HEK293 (cell line): ENCODE data around the gene PDE1C.

ENCODE experiments used
- CTCF ChIA-PET: fragments of 350-600 bp; formaldehyde crosslinking; extraction: SDS; loops from one replicate; lab custom pipeline; 2021; ENCODE audit warnings: antibody characterized with exemption; lab: Yijun Ruan, JAX
- POLR2A ChIA-PET: fragments of 300-600 bp; formaldehyde crosslinking; extraction: SDS; loops from one replicate; lab custom pipeline; 2020; ENCODE audit warnings: antibody characterized with exemption, inconsistent platforms; lab: Yijun Ruan, JAX
- H3K27ac ChIP-seq: fragments of 200-500 bp; sonication (Bioruptor generic); 2 replicates; pipeline ENCODE4 v1.5.1; 2014; ENCODE audit warnings: low read depth, low read length, control low read depth, inconsistent platforms; ENCODE audit errors: extremely low read depth
- H3K36me3 ChIP-seq, 2 experiments: fragments of 200-500 bp in 1 of 2; sonication (Bioruptor generic) in 1 of 2; 1 replicate in 1 of 2; 2 replicates in 1 of 2; pipeline ENCODE4 v1.5.1; 2014 to 2017; ENCODE audit warnings: inconsistent platforms in 2 of 2, low read length in 2 of 2; ENCODE audit not compliant: control insufficient read depth in 2 of 2, insufficient read depth in 1 of 2
- H3K4me1 ChIP-seq: fragments of 200-500 bp; sonication (Bioruptor generic); 2 replicates; pipeline ENCODE4 v1.5.1; 2014; ENCODE audit warnings: mild to moderate bottlenecking, low read length, inconsistent platforms; ENCODE audit not compliant: control insufficient read depth, insufficient read depth
- H3K4me3 ChIP-seq: 2 replicates; pipeline ENCODE4 v1.5.1; 2011; ENCODE audit warnings: low read depth, mild to moderate bottlenecking, control low read depth, low read length, moderate library complexity
- H3K9me3 ChIP-seq: fragments of 200-500 bp; sonication (Bioruptor generic); 2 replicates; pipeline ENCODE4 v1.5.1; 2014; ENCODE audit warnings: low read depth, low read length, inconsistent platforms; ENCODE audit not compliant: control insufficient read depth, insufficient read depth
- GLI2 ChIP-seq: fragments of 450-650 bp; formaldehyde crosslinking; IDR thresholded peaks from 2 replicates; pipeline ENCODE4; 2017; ENCODE audit warnings: missing biosample characterization, missing genetic modification characterization, low read depth, borderline replicate concordance
- SCRT1 ChIP-seq: fragments of 450-650 bp; formaldehyde crosslinking; IDR thresholded peaks from 2 replicates; pipeline ENCODE4 v1.5.1; 2016; ENCODE audit warnings: missing biosample characterization, missing genetic modification characterization, borderline replicate concordance
- SP3 ChIP-seq: fragments of 450-650 bp; formaldehyde crosslinking; IDR thresholded peaks from 2 replicates; pipeline ENCODE4 v1.5.1; 2016; ENCODE audit warnings: missing biosample characterization, missing genetic modification characterization
- ZEB2 ChIP-seq: fragments of 450-650 bp; formaldehyde crosslinking; IDR thresholded peaks from 2 replicates; pipeline ENCODE4 v1.5.1; 2016; ENCODE audit warnings: missing biosample characterization, missing genetic modification characterization
- ZFP69B ChIP-seq: fragments of 450-650 bp; formaldehyde crosslinking; IDR thresholded peaks from 2 replicates; pipeline ENCODE4 v1.5.1; 2016; ENCODE audit warnings: missing biosample characterization, missing genetic modification characterization
- ZNF132 ChIP-seq: fragments of 450-650 bp; formaldehyde crosslinking; IDR thresholded peaks from 2 replicates; pipeline ENCODE4 v1.5.1; 2017; ENCODE audit warnings: missing biosample characterization, missing genetic modification characterization, borderline replicate concordance
- ZNF155 ChIP-seq: fragments of 450-650 bp; formaldehyde crosslinking; IDR thresholded peaks from 2 replicates; pipeline ENCODE4 v1.5.1; 2016; ENCODE audit warnings: missing biosample characterization, missing genetic modification characterization
- ZNF169 ChIP-seq: fragments of 450-650 bp; formaldehyde crosslinking; IDR thresholded peaks from 2 replicates; pipeline ENCODE4 v1.5.1; 2016; ENCODE audit warnings: missing biosample characterization, missing genetic modification characterization
- ZNF202 ChIP-seq: fragments of 450-650 bp; formaldehyde crosslinking; IDR thresholded peaks from 2 replicates; pipeline ENCODE4 v1.5.1; 2016; ENCODE audit warnings: missing biosample characterization, missing genetic modification characterization, borderline replicate concordance
- ZNF600 ChIP-seq: fragments of 450-650 bp; formaldehyde crosslinking; IDR thresholded peaks from 2 replicates; pipeline ENCODE4 v1.5.1; 2016; ENCODE audit warnings: missing biosample characterization, missing genetic modification characterization
- ZNF660 ChIP-seq: fragments of 450-650 bp; IDR thresholded peaks from 2 replicates; pipeline ENCODE4 v1.5.1; 2018; ENCODE audit warnings: missing biosample characterization, mild to moderate bottlenecking, missing genetic modification characterization
- ZNF776 ChIP-seq: fragments of 450-650 bp; formaldehyde crosslinking; IDR thresholded peaks from 2 replicates; pipeline ENCODE4 v1.5.0; 2017; ENCODE audit warnings: missing biosample characterization, missing genetic modification characterization, borderline replicate concordance
- TF ChIP-seq, protein P1 (sequence below): fragments of 450-650 bp; formaldehyde crosslinking; IDR thresholded peaks from 2 replicates; pipeline ENCODE4 v1.5.1; 2016; ENCODE audit warnings: missing biosample characterization, missing genetic modification characterization
- TF ChIP-seq, protein P2 (sequence below): fragments of 450-650 bp; formaldehyde crosslinking; IDR thresholded peaks from 2 replicates; pipeline ENCODE4 v1.5.1; 2016; ENCODE audit warnings: missing biosample characterization, missing genetic modification characterization, low read depth
- TF ChIP-seq, protein P3 (sequence below): fragments of 450-650 bp; formaldehyde crosslinking; IDR thresholded peaks from 2 replicates; pipeline ENCODE4 v1.5.1; 2016; ENCODE audit warnings: missing biosample characterization, missing genetic modification characterization
- TF ChIP-seq, protein P4 (sequence below): fragments of 450-650 bp; formaldehyde crosslinking; IDR thresholded peaks from 2 replicates; pipeline ENCODE4 v1.5.1; 2016; ENCODE audit warnings: missing biosample characterization, missing genetic modification characterization, borderline replicate concordance

Gene PDE1C

DNA sequence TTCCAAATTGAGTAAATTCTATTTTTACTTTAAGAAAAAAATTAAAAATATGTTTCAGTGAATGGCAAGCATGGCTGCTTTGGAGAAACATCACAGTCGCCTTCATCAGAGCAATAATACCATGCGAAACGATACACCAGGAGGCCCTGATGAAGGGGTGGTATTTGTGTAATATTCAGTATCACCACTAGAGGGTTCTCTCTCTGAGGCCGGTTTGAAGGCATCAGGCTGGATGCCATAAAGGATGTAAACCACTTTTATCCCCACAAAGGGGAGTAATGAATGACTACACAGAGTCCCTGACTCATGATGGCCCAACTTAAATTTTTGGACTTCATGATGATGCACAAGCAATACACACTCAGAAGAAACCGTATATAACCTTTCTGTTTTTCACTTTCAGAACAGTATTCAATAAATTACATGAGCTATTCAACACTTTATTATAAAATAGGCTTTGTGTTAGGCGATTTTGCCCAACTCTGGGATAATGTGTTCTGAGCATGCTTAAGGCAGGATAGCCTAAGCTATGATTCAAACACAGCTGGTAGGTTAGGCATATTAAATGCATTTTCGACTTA is 287.7 kb downstream of the PDE1C start:
- Histone ChIP-seq H3K36me3 (no peaks in the 10 kb centered on the region), H3K27ac (no peak overlapping the region), H3K9me3 (no peaks in the 10 kb centered on the region), H3K4me3 (no peak overlapping the region), H3K4me1 (no peaks in the 10 kb centered on the region)
- ChIA-PET POLR2A (no interaction called here), CTCF (interaction anchor here (0.6 to 2.9 kb wide), 16 partner anchors 10 to 597 kb away, joined by 3 to 12 read pairs (median 4); no protein-coding TSS in a partner anchor)
- TF ChIP-seq ZNF132 (tag by site-specific recombination) (no peak), ZNF660 (tag by site-specific recombination) (peak; percentile 87), ZNF202 (tag by site-specific recombination) (no peak), ZNF169 (tag by site-specific recombination) (no peak), SP3 (no peak)
- TF ChIP-seq, protein P1, sequence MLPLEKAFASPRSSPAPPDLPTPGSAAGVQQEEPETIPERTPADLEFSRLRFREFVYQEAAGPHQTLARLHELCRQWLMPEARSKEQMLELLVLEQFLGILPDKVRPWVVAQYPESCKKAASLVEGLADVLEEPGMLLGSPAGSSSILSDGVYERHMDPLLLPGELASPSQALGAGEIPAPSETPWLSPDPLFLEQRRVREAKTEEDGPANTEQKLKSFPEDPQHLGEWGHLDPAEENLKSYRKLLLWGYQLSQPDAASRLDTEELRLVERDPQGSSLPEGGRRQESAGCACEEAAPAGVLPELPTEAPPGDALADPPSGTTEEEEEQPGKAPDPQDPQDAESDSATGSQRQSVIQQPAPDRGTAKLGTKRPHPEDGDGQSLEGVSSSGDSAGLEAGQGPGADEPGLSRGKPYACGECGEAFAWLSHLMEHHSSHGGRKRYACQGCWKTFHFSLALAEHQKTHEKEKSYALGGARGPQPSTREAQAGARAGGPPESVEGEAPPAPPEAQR: no peak

DNA sequence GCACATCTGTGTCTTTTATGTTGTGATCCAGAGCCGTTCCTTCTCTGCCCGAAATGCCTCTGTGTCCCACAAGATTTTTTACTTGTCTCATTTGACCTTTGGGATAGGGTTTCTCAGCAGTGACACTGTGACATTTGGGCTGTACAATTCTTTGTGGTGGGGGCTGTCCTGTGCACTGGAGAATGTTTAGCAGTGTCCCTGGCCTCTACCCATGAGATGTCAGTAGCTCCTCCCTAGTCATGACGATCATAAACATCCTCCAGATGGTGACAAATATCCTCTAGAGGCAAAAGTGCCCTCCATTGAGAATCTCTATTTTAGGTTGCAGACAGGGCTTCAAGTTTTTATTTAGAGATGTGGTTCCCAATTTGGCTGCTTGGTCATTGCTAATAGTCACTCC is 291.9 kb downstream of the PDE1C start:
- no peaks in the 10 kb centered on the region for H3K4me1 ChIP-seq
- POLR2A ChIA-PET: no interaction called here
- no peak overlapping the region for H3K4me3 ChIP-seq
- TF ChIP-seq ZNF155 (no peak), SCRT1 (no peak), ZNF202 (tag by site-specific recombination) (no peak), ZFP69B (tag by site-specific recombination) (no peak), GLI2 (tag by site-specific recombination) (no peak), ZNF776 (tag by site-specific recombination) (no peak), ZNF600 (no peak)
- TF ChIP-seq, protein P2, sequence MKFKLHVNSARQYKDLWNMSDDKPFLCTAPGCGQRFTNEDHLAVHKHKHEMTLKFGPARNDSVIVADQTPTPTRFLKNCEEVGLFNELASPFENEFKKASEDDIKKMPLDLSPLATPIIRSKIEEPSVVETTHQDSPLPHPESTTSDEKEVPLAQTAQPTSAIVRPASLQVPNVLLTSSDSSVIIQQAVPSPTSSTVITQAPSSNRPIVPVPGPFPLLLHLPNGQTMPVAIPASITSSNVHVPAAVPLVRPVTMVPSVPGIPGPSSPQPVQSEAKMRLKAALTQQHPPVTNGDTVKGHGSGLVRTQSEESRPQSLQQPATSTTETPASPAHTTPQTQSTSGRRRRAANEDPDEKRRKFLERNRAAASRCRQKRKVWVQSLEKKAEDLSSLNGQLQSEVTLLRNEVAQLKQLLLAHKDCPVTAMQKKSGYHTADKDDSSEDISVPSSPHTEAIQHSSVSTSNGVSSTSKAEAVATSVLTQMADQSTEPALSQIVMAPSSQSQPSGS (tag by site-specific recombination): no peak
- TF ChIP-seq, protein P3, sequence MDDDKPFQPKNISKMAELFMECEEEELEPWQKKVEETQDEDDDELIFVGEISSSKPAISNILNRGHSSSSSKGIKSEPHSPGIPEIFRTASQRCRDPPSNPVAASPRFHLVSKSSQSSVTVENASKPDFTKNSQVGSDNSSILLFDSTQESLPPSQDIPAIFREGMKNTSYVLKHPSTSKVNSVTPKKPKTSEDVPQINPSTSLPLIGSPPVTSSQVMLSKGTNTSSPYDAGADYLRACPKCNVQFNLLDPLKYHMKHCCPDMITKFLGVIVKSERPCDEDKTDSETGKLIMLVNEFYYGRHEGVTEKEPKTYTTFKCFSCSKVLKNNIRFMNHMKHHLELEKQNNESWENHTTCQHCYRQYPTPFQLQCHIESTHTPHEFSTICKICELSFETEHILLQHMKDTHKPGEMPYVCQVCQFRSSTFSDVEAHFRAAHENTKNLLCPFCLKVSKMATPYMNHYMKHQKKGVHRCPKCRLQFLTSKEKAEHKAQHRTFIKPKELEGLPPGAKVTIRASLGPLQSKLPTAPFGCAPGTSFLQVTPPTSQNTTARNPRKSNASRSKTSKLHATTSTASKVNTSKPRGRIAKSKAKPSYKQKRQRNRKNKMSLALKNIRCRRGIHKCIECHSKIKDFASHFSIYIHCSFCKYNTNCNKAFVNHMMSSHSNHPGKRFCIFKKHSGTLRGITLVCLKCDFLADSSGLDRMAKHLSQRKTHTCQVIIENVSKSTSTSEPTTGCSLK (tag by site-specific recombination): no peak
- H3K27ac ChIP-seq: no peak overlapping the region
- CTCF ChIA-PET: no interaction called here
- H3K9me3 ChIP-seq: no peaks in the 10 kb centered on the region
- no peaks in the 10 kb centered on the region for H3K36me3 ChIP-seq

DNA sequence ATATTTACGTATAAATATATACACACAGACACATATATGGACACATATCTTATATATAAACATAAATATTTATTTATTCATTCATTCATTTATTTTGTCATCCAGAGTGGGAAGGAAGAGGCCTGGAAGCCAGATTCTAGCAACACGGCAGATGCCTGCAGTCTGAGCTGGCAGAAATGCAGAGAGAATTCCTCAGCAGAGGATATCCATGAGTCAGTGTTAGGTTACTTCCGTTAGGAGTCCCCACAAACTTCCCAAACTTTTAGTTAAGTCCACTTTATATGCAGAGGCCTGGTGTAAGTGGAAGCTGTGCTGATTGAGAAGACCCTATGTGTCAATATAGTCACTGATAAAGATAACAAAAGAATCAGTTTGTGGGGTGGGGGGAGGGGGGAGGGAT is 293.6 kb downstream of the PDE1C start:
- Histone ChIP-seq H3K9me3 (no peaks in the 10 kb centered on the region), H3K4me1 (no peaks in the 10 kb centered on the region), H3K27ac (no peak overlapping the region), H3K36me3 (no peaks in the 10 kb centered on the region), H3K4me3 (no peak overlapping the region)
- no peak for TF ChIP-seq ZEB2 (tag by site-specific recombination)
- TF ChIP-seq, protein P4, sequence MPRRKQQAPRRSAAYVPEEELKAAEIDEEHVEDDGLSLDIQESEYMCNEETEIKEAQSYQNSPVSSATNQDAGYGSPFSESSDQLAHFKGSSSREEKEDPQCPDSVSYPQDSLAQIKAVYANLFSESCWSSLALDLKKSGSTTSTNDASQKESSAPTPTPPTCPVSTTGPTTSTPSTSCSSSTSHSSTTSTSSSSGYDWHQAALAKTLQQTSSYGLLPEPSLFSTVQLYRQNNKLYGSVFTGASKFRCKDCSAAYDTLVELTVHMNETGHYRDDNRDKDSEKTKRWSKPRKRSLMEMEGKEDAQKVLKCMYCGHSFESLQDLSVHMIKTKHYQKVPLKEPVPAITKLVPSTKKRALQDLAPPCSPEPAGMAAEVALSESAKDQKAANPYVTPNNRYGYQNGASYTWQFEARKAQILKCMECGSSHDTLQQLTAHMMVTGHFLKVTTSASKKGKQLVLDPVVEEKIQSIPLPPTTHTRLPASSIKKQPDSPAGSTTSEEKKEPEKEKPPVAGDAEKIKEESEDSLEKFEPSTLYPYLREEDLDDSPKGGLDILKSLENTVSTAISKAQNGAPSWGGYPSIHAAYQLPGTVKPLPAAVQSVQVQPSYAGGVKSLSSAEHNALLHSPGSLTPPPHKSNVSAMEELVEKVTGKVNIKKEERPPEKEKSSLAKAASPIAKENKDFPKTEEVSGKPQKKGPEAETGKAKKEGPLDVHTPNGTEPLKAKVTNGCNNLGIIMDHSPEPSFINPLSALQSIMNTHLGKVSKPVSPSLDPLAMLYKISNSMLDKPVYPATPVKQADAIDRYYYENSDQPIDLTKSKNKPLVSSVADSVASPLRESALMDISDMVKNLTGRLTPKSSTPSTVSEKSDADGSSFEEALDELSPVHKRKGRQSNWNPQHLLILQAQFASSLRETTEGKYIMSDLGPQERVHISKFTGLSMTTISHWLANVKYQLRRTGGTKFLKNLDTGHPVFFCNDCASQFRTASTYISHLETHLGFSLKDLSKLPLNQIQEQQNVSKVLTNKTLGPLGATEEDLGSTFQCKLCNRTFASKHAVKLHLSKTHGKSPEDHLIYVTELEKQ (tag by site-specific recombination): no peak
- POLR2A ChIA-PET: no interaction called here
- CTCF ChIA-PET: interaction anchor here (0.7 kb wide), 1 partner anchor 428 kb away, joined by 4 read pairs; no protein-coding TSS in a partner anchor
